ENCODE results near the gene MEAF6. TPM values are rescaled to one million over a fixed set of nuclear protein-coding genes. Genes with fewer than 3 reads are reported as not detected.

MEAF6 gene
- total and polyA plus RNA-seq, 2 of the 4 experiments (the other 2 are of a cell fraction) = 36.2 to 40.7 TPM

DNA sequence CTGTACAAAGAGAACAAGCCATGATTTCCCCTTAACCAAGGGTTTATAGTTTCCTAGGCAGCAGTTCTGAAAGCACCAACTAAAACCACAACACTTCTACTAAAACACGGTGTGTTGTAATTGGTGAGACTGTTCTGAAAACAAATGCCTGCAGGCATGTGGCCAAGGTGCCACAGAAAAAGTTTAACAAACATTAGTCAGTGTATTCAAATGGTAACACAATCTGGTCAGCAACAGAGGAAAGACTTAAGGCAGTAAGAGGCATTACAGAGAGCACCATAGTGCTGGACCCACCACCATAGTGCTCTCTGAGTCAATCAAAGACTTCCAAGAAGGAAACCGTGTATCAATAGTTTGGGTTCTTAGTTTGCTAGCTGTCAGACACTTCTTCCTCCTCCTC, 22.8 kb upstream of the MEAF6 start:
- TF ChIP-seq CEBPB (IDR thresholded peaks at IDR 0.05; ENCODE audit: low read depth, low read length) = no peak
- TF ChIP-seq, protein P1, sequence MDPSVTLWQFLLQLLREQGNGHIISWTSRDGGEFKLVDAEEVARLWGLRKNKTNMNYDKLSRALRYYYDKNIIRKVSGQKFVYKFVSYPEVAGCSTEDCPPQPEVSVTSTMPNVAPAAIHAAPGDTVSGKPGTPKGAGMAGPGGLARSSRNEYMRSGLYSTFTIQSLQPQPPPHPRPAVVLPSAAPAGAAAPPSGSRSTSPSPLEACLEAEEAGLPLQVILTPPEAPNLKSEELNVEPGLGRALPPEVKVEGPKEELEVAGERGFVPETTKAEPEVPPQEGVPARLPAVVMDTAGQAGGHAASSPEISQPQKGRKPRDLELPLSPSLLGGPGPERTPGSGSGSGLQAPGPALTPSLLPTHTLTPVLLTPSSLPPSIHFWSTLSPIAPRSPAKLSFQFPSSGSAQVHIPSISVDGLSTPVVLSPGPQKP (IDR thresholded peaks at IDR 0.05; ENCODE audit: borderline replicate concordance, low read depth, low read length) = no peak
- TF ChIP-seq FOS (IDR thresholded peaks at IDR 0.05; ENCODE audit: low read depth, low read length) = no peak
- no peak for TF ChIP-seq RCOR1 (IDR thresholded peaks at IDR 0.05; ENCODE audit: insufficient replicate concordance, low read length)
- H4K91ac ChIP-seq (ENCODE audit: insufficient read depth, low read depth, low read length) = no peak overlapping the region
- H2BK120ac ChIP-seq (ENCODE audit: low read depth, low read length) = no peak overlapping the region
- H3K9ac ChIP-seq (ENCODE audit: low read depth, low read length) = no peak overlapping the region
- no peak overlapping the region for H2AK9ac ChIP-seq (replicated peaks; ENCODE audit: low read depth, low read length, poor library complexity)
- no peak overlapping the region for H3K18ac ChIP-seq (ENCODE audit: low read depth, low read length)
- no peak overlapping the region for H4K5ac ChIP-seq (ENCODE audit: low read depth, low read length)
- no peak overlapping the region for H3K27ac ChIP-seq (ENCODE audit: insufficient read depth, low read length)
- peaks cover 22% of the 10 kb centered on the region for H3K36me3 ChIP-seq (ENCODE audit: control insufficient read depth, insufficient read depth, low read length)
- H3K23ac ChIP-seq (ENCODE audit: low read depth, low read length) = no peak overlapping the region
- no peak overlapping the region for H2AFZ ChIP-seq (replicated peaks; ENCODE audit: low read length, poor library complexity)
- H2BK20ac ChIP-seq (ENCODE audit: low read depth, low read length) = no peak overlapping the region
- no peak overlapping the region for H4K8ac ChIP-seq (ENCODE audit: low read depth in 2 of 2, low read length in 2 of 2)
- dilution Hi-C loops (cut with HindIII; ENCODE audit: low sequenced_read_pairs, unreplicated experiment) (no loop called here), intact Hi-C loops (cut with micrococcal nuclease) (no loop called here), in situ Hi-C loops (cut with MboI; ENCODE audit: low sequenced_read_pairs) (no loop called here)
- H3K9me3 ChIP-seq (ENCODE audit: control insufficient read depth, insufficient read depth, low read length) = no peaks in the 10 kb centered on the region
- peak overlapping the region; percentile 61; the same call in 1 of the 2 replicates for H3K4me2 ChIP-seq (ENCODE audit: low read depth, low read length)
- peaks cover 11% of the 10 kb centered on the region for H3K4me1 ChIP-seq (ENCODE audit: control insufficient read depth, insufficient read depth, low read length)
- no TSS peak for BruUV-seq (replicated peaks)
- H3K56ac ChIP-seq (ENCODE audit: extremely low read depth, insufficient read depth, low read length) = no peak overlapping the region
- H3K4me3 ChIP-seq (ENCODE audit: insufficient read depth, low read depth, low read length) = no peak overlapping the region
- ChIA-PET POLR2A (ENCODE audit: unreplicated experiment) (no interaction called here), CTCF (no interaction called here)
- WGBS, 2 experiments (ENCODE audit: extremely low coverage in 2 of 2, insufficient read length in 1 of 2) = no CpG with 5 or more reads among the region's 2 CpGs
- peaks cover 19% of the 10 kb centered on the region for H4K20me1 ChIP-seq (ENCODE audit: insufficient read depth, low read length)
- H3K4ac ChIP-seq (ENCODE audit: low read depth, low read length) = no peak overlapping the region
- ATAC-seq (ENCODE audit: low read depth) = peak; percentile 84
- H3K79me1 ChIP-seq (ENCODE audit: low read depth in 1 of 2, low read length in 2 of 2) = peaks cover 27 to 54% of the 10 kb centered on the region in 2 experiments
- peak; percentile 83 for DNase-seq
- no peak overlapping the region for H2BK15ac ChIP-seq (ENCODE audit: low read depth, low read length)
- peak overlapping the region; percentile 37 for H2BK5ac ChIP-seq (ENCODE audit: low read depth, low read length, poor library complexity, severe bottlenecking)
- peaks cover 16% of the 10 kb centered on the region for H3K9me1 ChIP-seq (ENCODE audit: insufficient read depth, low read length)
- no peaks in the 10 kb centered on the region for H3K27me3 ChIP-seq (ENCODE audit: control insufficient read depth, insufficient read depth, low read length)
- H2AK5ac ChIP-seq (ENCODE audit: low read depth, low read length) = no peak overlapping the region
- H3K14ac ChIP-seq (replicated peaks; ENCODE audit: low read depth, low read length) = no peak overlapping the region
